Iris pigment epithelial cell (primary cell): ENCODE measurements around the gene KIF1A.

Experiments used
- DNase-seq: peaks from one replicate; pipeline ENCODE4 v3.0.0-alpha.2; 2011; ENCODE audit warnings: low read depth

Gene KIF1A

GRCh38 chr2:240717681-240718581 lies 102.1 kb downstream of the KIF1A start:
- DNase-seq = no peak

DNA sequence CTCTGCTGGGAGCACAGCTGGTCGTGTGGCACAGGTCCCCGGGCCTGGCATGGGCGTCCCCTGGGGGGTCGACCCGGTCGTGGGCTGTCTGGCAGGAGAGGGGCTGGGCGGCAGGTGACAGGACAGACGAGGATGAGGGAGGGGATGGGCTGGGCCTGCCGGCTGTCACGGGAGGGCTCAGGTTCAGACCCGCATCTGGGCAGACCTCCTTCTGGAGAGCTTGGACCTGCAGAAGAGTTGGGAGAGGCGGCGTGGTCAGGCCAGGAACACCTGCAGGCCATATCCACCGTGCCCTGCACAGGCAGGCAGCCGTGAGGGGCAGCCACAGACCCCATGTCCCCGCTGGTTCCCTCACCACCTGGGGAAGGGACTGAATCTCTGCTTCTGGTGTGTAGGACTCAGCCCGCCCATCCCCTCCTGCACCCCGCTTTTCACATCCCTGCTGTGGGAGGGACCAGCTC lies 102.8 kb downstream of the KIF1A start:
- no peak for DNase-seq

DNA sequence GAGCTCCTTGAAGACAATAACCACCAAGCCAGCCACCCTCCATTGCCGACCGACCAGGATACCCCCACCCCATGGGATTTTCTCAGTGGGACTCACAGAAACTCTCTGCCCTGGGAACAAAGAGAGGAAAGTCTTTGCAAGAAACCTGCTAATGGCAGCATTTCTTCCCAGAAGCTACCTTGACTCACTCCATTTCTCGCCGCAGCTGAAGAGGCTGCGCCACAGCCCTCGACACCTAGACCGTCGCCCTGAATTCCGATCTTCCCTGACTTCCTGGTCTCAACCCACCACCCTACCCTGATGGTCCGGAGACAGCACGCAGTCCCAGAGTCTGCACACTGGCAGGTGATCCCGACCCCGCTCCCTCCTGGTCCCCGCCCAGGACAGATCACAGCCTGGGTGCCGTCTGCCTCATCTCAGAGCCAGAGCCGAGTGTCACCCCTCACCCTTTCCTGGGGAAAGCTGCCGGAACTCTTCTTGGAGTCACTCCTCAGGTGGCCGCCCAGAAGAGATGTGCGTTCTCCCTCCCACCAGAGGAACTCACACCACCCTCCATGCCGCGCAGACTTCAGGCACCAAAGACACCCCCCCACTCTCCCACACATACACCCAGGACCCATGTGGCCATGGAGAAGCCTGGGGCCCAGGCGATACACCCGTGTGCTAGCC lies 103.8 kb downstream of the KIF1A start:
- no peak for DNase-seq

- no peak for DNase-seq
Measured at GRCh38 chr2:240714747-240715725, 105.0 kb downstream of the KIF1A start.

- DNase-seq = no peak
Measured at GRCh38 chr2:240713928-240714746, 105.9 kb downstream of the KIF1A start.

DNA sequence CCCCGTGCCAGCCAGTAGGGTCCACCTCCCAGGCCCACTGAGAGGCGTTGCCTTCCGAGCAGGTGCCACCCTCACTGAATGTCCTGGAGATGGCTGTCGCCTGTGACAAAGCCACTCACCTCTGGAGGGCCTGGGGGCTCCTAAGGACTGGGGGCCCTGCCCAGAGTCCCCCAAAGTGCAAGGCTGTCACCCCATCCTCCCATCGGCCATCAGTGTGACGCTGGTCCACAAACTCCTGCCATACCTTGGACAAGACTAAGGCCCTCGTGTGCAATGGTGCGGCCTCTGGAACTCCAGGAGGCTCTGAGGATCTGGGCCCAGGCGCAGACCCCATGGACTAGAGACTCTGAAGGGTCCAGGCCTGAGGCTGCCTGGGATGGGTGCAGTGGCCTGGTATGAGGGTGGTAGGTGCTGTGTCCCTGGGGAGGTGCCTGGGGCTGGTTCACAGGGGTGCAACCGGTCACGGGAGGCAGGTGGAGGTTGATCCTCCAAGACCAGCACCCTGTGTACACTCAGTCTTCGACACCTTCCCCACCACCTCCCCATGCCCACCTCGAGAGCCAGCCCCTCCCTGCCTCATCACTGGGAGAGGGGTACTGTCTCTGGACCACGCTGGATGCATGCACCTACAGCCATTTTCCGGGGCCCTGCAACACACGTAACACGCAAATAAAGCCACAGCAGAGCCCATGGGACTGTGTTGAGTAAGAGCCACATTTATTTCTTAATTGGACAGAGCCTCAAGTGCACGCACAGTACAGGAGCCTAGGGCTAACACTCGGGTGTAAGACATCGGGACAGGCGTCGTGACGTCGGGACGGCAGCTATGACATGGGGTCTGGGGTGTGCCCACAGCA lies 106.7 kb downstream of the KIF1A start:
- no peak for DNase-seq

DNA sequence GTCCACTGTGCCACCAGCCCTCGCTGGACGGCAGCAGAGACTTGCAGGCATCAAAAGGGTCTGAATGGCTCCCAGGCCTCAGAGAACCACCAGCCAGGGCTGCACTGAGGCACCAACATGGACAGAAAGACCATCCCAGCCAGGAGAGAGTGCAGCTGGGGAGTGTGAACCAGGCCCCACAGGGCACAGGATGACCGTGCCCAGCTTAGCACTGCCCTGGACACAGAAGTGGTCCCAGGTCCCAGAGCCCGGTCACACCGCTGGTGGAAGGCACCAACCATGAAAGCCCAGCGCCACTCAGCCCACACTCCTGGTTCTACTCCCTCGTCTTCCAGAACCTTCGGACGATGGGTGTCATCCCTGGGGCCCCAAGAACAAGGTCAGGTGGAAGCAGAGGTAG lies 107.9 kb downstream of the KIF1A start:
- no peak for DNase-seq

GRCh38 chr2:240711701-240712100 lies 108.3 kb downstream of the KIF1A start:
- no peak for DNase-seq

- DNase-seq = no peak
Measured at GRCh38 chr2:240711296-240711695, 108.7 kb downstream of the KIF1A start.

DNA sequence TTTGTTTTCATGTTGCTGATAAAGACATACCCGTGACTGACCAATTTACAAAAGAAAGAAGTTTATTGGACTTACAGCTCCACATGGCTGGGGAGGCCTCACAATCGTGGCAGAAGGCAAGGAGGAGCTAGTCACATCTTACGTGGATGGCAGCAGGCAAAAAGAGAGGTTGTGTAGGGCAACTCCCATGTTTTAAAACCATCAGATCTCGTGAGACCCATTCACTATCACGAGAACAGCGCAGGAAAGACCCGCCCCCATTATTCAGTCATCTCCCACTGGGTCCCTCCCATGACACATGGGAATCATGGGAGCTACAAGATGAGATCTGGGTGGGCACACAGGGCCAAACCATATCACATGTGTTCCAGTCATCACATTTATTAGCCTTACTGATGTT lies 111.6 kb downstream of the KIF1A start:
- no peak for DNase-seq

GRCh38 chr2:240707821-240708220 lies 112.2 kb downstream of the KIF1A start:
- no peak for DNase-seq

DNA sequence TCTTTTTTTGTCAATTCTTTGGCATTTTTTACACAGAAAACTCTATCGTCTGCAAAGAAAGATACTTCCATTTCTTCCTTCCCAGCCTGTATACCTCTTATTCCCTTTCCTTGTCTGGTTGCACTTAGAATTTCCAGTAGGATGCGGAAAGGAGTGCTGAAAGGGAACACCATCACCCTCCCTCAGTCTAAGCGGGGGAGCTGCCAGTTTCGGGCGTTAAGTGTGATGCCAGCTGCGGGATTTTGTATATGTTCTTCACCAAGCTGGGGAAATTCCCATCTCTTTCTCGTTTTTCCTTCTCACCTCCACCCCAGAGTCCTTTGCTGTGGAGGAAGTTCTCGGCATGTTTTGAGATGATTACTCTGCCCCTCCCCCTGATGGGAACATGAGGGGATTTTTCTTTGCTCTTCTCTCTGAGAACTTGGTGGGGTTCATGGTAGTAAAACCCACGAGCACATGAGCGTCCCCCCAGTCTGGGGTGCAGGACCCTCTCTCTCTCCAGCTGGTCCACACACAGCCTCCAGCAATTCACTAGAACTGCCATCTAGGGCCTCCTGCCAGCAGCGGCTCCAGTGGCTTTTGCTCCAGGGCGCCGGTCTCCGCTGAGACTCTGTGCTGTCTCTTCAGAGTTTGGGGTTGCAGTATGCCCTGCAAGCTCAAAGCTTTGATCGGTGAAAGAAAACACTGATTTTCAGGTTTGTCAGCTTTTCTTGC lies 112.8 kb downstream of the KIF1A start:
- DNase-seq = no peak

DNA sequence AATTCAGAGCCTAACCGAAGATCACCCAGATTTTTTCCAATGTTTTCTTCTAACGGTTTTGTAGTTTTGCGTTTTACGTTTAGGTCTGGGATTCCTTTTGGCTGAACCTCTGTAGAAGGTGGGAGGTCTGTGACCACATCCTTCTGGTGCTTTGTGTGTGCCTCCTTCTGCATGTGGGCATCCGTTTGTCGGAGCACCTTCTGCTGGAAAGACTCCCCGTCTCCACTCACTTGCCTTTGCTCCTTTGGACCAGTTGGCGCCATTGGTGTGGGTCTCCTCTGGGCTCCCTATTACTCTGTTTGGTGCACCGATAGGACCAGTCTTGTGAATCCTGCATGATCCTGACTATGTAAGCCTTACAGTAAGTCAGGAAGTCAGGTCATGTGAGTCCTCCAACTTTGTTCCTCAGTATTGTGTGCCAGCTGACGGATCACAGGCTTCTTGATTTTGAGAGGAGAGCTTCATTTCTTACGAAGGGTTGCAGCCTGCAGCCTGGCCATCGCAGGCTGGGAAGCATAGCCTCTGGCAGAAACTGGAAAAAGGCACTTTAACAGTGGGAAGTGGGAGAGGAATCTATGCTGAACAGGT lies 114.7 kb downstream of the KIF1A start:
- DNase-seq = no peak

GRCh38 chr2:240704651-240705050 lies 115.4 kb downstream of the KIF1A start:
- no peak for DNase-seq

DNA sequence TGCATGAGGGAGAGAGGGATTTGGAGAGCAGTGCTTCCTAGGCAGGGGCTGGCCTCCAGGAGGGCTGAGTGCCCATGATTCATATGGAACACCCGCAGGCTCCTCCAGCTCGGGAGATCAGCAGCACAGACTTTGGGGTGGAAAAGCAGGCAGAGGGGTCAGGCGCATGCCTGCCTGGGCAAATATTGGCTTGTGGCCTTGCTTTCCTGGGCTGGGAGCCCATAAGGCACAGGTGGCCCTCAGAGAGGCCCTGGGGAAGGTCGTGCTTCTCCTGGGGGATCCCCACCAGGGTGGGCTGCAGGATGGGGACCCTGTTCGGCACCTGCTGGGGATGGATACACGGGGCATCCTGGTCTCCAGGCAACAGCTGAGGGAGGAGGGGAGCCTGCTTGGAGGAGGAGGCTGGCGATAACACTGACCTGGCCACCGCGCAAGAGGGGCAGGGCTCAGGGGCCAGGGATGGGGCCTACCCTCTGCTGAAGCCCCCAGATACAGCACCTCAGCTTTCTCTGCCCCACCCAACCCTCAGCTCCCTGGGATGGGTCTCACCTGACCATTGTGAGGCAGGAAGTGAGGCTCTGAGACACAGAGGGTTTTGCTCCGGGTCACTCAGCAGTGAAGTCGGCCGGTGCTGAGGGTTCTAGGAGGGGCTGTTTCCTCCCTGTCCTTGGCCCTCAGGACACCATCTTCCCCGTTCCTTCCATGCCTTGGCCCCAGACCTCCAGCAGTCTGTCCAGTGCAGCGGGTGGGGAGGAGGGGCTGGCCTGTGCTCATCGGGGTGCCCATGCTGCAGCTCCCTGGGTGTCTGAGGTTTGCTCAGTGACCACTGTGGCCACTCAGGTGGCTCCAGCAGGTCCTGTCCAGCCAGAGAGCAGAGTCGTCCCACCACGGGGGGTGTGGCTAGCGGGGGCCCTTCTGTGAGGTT lies 116.3 kb downstream of the KIF1A start:
- no peak for DNase-seq

- no peak for DNase-seq
Measured at GRCh38 chr2:240702640-240703011, 117.4 kb downstream of the KIF1A start.

- DNase-seq = no peak
Measured at GRCh38 chr2:240701736-240702639, 118.0 kb downstream of the KIF1A start.
